ENCODE measurements around the gene LZTS2. TPM values are rescaled to one million over a fixed set of nuclear protein-coding genes. Genes with fewer than 3 reads are reported as not detected.
A peak's percentile ranks its signal among the peaks of the same experiment; 100 is the strongest.

Gene LZTS2
- total and polyA plus RNA-seq, 2 donors, result 9.8 to 44.7 TPM

- Histone ChIP-seq H3K4me1 (ENCODE audit: control insufficient read depth in 2 of 2, insufficient read depth in 2 of 2, low read length in 2 of 2) (peaks cover 10 to 13% of the 10 kb centered on the region in 2 donors), H3K4me3 (ENCODE audit: low read length in 2 of 2) (no peak overlapping the region), H3K27me3 (ENCODE audit: control insufficient read depth in 2 of 2, insufficient read depth in 1 of 2, low read length in 1 of 2) (peaks cover 4 to 38% of the 10 kb centered on the region in 2 donors), H3K36me3 (ENCODE audit: control insufficient read depth in 2 of 2, insufficient read depth in 2 of 2, low read length in 1 of 2) (peaks cover 0 to 17% of the 10 kb centered on the region in 2 donors), H3K9me3 (ENCODE audit: control insufficient read depth in 2 of 2, insufficient read depth in 1 of 2, low read length in 1 of 2) (no peaks in the 10 kb centered on the region), H3K27ac (ENCODE audit: low read depth in 1 of 2, low read length in 1 of 2) (no peak overlapping the region)
- DNase-seq (ENCODE audit: low read depth in 6 of 9, low spot score in 9 of 9), result no peak
- 96% methylated on average over 5 of the region's 5 CpGs for WGBS
These were observed 38.9 kb downstream of the LZTS2 start for GRCh38 chr10:101038484-101038883.

DNA sequence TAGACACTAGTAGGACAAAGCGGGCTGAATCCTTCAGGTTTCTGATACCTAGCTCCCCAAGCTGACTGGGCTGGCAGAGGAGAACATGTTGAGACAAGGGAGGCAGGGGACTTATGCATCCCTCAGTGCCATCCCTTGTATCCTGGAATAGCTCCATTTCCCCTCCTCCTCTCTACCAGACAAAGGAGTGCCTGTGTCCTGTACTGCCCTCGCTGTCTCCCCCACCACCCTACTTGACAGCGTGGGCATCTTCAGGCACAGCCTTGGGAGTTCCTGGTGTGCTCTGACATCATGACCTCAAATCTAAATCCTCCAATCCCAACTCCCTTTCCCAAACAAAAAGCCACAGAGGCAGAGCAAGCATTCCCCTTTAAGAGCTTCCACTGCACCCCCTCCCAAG is 40.5 kb downstream of the LZTS2 start:
- no peak for DNase-seq (ENCODE audit: low read depth in 6 of 9, low spot score in 9 of 9)
- Histone ChIP-seq H3K36me3 (ENCODE audit: control insufficient read depth in 2 of 2, insufficient read depth in 2 of 2, low read length in 1 of 2) (peaks cover 0 to 17% of the 10 kb centered on the region in 2 donors), H3K27me3 (ENCODE audit: control insufficient read depth in 2 of 2, insufficient read depth in 1 of 2, low read length in 1 of 2) (peaks cover 12 to 45% of the 10 kb centered on the region in 2 donors), H3K4me1 (ENCODE audit: control insufficient read depth in 2 of 2, insufficient read depth in 2 of 2, low read length in 2 of 2) (peaks cover 11 to 14% of the 10 kb centered on the region in 2 donors), H3K27ac (ENCODE audit: low read depth in 1 of 2, low read length in 1 of 2) (no peak overlapping the region), H3K9me3 (ENCODE audit: control insufficient read depth in 2 of 2, insufficient read depth in 1 of 2, low read length in 1 of 2) (no peaks in the 10 kb centered on the region), H3K4me3 (ENCODE audit: low read length in 2 of 2) (no peak overlapping the region)
- 99% methylated on average over 3 of the region's 3 CpGs for WGBS

GRCh38 chr10:101040851-101041250 is 41.2 kb downstream of the LZTS2 start:
- peaks cover 16 to 47% of the 10 kb centered on the region in 2 donors for H3K27me3 ChIP-seq (ENCODE audit: control insufficient read depth in 2 of 2, insufficient read depth in 1 of 2, low read length in 1 of 2)
- peaks cover 11 to 14% of the 10 kb centered on the region in 2 donors for H3K4me1 ChIP-seq (ENCODE audit: control insufficient read depth in 2 of 2, insufficient read depth in 2 of 2, low read length in 2 of 2)
- no peaks in the 10 kb centered on the region for H3K9me3 ChIP-seq (ENCODE audit: control insufficient read depth in 2 of 2, insufficient read depth in 1 of 2, low read length in 1 of 2)
- H3K4me3 ChIP-seq (ENCODE audit: low read length in 2 of 2), result no peak overlapping the region
- 66% methylated on average over 2 of the region's 2 CpGs for WGBS
- no peak overlapping the region for H3K27ac ChIP-seq (ENCODE audit: low read depth in 1 of 2, low read length in 1 of 2)
- H3K36me3 ChIP-seq (ENCODE audit: control insufficient read depth in 2 of 2, insufficient read depth in 2 of 2, low read length in 1 of 2), result peaks cover 0 to 15% of the 10 kb centered on the region in 2 donors
- no peak for DNase-seq (ENCODE audit: low read depth in 6 of 9, low spot score in 9 of 9)

GRCh38 chr10:101041252-101041761 is 41.7 kb downstream of the LZTS2 start:
- peak; percentile 56 to 89 (median 76) for DNase-seq (ENCODE audit: low read depth in 6 of 9, low spot score in 9 of 9)
- no peaks in the 10 kb centered on the region for H3K9me3 ChIP-seq (ENCODE audit: control insufficient read depth in 2 of 2, insufficient read depth in 1 of 2, low read length in 1 of 2)
- no peak overlapping the region for H3K4me3 ChIP-seq (ENCODE audit: low read length in 2 of 2)
- H3K27ac ChIP-seq (ENCODE audit: low read depth in 1 of 2, low read length in 1 of 2), result no peak overlapping the region
- peaks cover 16 to 47% of the 10 kb centered on the region in 2 donors for H3K27me3 ChIP-seq (ENCODE audit: control insufficient read depth in 2 of 2, insufficient read depth in 1 of 2, low read length in 1 of 2)
- H3K36me3 ChIP-seq (ENCODE audit: control insufficient read depth in 2 of 2, insufficient read depth in 2 of 2, low read length in 1 of 2), result peaks cover 0 to 12% of the 10 kb centered on the region in 2 donors
- 32% methylated on average over 6 of the region's 6 CpGs for WGBS
- peaks cover 11 to 14% of the 10 kb centered on the region in 2 donors for H3K4me1 ChIP-seq (ENCODE audit: control insufficient read depth in 2 of 2, insufficient read depth in 2 of 2, low read length in 2 of 2)

DNA sequence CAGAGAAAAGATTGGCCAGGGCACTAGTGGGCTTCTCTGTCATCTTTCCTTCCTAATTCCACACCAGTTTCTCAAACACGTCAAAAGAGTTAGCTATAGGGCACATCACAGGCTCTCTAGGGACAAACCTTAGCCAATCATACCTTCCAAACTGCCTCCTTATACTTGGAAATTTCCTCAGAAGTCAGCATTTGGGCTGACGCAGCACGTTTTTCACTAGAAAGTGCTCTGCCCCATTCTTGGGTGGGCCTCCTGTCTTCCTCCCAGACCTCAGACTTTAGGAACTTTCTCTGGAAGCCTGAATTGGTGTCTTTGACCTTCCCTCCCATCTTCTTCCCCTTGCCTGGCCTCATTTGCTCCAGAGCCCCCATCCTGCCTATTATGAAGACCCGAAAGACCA is 42.5 kb downstream of the LZTS2 start:
- WGBS, result 88% methylated on average over 4 of the region's 4 CpGs
- Histone ChIP-seq H3K9me3 (ENCODE audit: control insufficient read depth in 2 of 2, insufficient read depth in 1 of 2, low read length in 1 of 2) (no peaks in the 10 kb centered on the region), H3K4me1 (ENCODE audit: control insufficient read depth in 2 of 2, insufficient read depth in 2 of 2, low read length in 2 of 2) (peaks cover 11 to 14% of the 10 kb centered on the region in 2 donors), H3K27me3 (ENCODE audit: control insufficient read depth in 2 of 2, insufficient read depth in 1 of 2, low read length in 1 of 2) (peaks cover 24 to 51% of the 10 kb centered on the region in 2 donors), H3K27ac (ENCODE audit: low read depth in 1 of 2, low read length in 1 of 2) (peak overlapping the region in 1 of 2 donors; percentile 29), H3K4me3 (ENCODE audit: low read length in 2 of 2) (no peak overlapping the region), H3K36me3 (ENCODE audit: control insufficient read depth in 2 of 2, insufficient read depth in 2 of 2, low read length in 1 of 2) (peaks cover 0 to 5% of the 10 kb centered on the region in 2 donors)
- no peak for DNase-seq (ENCODE audit: low read depth in 6 of 9, low spot score in 9 of 9)

DNA sequence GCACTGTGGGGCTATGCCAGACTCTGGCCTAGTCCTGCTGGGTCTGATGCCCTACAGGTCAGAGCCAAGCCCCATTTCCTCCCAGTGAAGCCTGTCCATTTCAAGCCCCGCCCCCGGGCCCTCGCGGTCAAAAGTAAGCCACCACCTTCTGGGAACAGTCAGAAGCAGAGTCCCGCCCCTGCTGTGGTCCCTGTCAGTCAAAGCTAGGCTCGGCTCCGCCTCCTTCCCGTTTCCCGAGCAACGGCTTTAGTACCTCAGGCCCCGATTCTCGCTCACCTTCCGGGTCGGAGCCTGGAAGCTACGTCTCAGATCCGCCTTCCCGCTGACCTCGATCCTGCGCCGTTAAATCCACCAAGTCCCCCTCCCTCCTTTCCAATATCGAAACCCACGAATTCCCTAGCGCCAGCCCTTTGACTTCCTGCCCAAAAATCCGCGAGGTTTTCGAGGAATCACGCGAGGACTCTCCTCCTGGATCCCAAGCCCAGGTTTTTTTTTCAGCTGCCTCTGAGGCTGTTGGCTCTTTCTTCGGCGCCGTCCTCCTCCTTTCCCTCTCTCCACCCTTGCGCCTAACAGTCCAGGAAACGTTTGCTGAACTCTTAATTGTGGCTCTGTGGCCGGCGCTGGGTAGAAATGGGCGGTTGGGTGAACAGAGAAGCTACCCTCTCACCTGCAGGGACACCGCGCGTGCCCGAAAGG is 43.2 kb downstream of the LZTS2 start:
- peaks cover 31 to 58% of the 10 kb centered on the region in 2 donors for H3K27me3 ChIP-seq (ENCODE audit: control insufficient read depth in 2 of 2, insufficient read depth in 1 of 2, low read length in 1 of 2)
- 8% methylated on average over 40 of the region's 40 CpGs for WGBS

GRCh38 chr10:101043363-101043707 is 43.7 kb downstream of the LZTS2 start:
- Histone ChIP-seq H3K27me3 (ENCODE audit: control insufficient read depth in 2 of 2, insufficient read depth in 1 of 2, low read length in 1 of 2) (peaks cover 36 to 63% of the 10 kb centered on the region in 2 donors), H3K4me3 (ENCODE audit: low read length in 2 of 2) (peak overlapping the region; percentile 51 to 69), H3K9me3 (ENCODE audit: control insufficient read depth in 2 of 2, insufficient read depth in 1 of 2, low read length in 1 of 2) (no peaks in the 10 kb centered on the region), H3K4me1 (ENCODE audit: control insufficient read depth in 2 of 2, insufficient read depth in 2 of 2, low read length in 2 of 2) (peaks cover 11 to 14% of the 10 kb centered on the region in 2 donors), H3K27ac (ENCODE audit: low read depth in 1 of 2, low read length in 1 of 2) (peak overlapping the region; percentile 42 to 69), H3K36me3 (ENCODE audit: control insufficient read depth in 2 of 2, insufficient read depth in 2 of 2, low read length in 1 of 2) (no peaks in the 10 kb centered on the region)
- no peak for DNase-seq (ENCODE audit: low read depth in 6 of 9, low spot score in 9 of 9)
- WGBS, result 39% methylated on average over 2 of the region's 2 CpGs

More for the DNA sequence above, 43.2 kb downstream of the LZTS2 start:
- Histone ChIP-seq H3K4me3 (ENCODE audit: low read length in 2 of 2) (peak overlapping the region; percentile 51 to 69), H3K4me1 (ENCODE audit: control insufficient read depth in 2 of 2, insufficient read depth in 2 of 2, low read length in 2 of 2) (peaks cover 11 to 14% of the 10 kb centered on the region in 2 donors), H3K27ac (ENCODE audit: low read depth in 1 of 2, low read length in 1 of 2) (peak overlapping the region; percentile 42 to 69), H3K9me3 (ENCODE audit: control insufficient read depth in 2 of 2, insufficient read depth in 1 of 2, low read length in 1 of 2) (no peaks in the 10 kb centered on the region), H3K36me3 (ENCODE audit: control insufficient read depth in 2 of 2, insufficient read depth in 2 of 2, low read length in 1 of 2) (no peaks in the 10 kb centered on the region)
- DNase-seq (ENCODE audit: low read depth in 6 of 9, low spot score in 9 of 9), result peak; percentile 67 to 92 (median 84)

DNA sequence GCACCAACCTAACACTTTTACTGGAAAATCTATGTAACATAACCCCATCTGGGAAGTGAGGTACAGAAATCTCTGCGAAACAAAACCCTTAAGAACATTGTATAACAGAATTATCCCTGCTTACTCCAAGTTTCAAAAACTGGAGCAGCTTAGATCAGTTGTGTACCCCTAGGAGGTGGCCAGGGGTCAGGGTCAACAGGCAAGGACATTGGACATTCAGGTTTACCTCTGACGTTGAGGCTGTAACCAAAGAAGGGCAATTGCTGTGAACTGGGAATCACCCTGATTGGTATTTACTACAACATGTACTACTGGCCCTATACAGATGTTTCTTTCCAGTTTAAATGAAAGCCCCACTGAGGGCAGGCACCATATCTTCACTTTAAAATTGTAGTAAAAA is 44.5 kb downstream of the LZTS2 start:
- H3K4me1 ChIP-seq (ENCODE audit: control insufficient read depth in 2 of 2, insufficient read depth in 2 of 2, low read length in 2 of 2), result peaks cover 11 to 14% of the 10 kb centered on the region in 2 donors
- DNase-seq (ENCODE audit: low read depth in 6 of 9, low spot score in 9 of 9), result no peak
- no peak overlapping the region for H3K4me3 ChIP-seq (ENCODE audit: low read length in 2 of 2)
- peaks cover 44 to 68% of the 10 kb centered on the region in 2 donors for H3K27me3 ChIP-seq (ENCODE audit: control insufficient read depth in 2 of 2, insufficient read depth in 1 of 2, low read length in 1 of 2)
- H3K9me3 ChIP-seq (ENCODE audit: control insufficient read depth in 2 of 2, insufficient read depth in 1 of 2, low read length in 1 of 2), result no peaks in the 10 kb centered on the region
- WGBS, result 98% methylated on average over 2 of the region's 2 CpGs
- H3K36me3 ChIP-seq (ENCODE audit: control insufficient read depth in 2 of 2, insufficient read depth in 2 of 2, low read length in 1 of 2), result no peaks in the 10 kb centered on the region
- H3K27ac ChIP-seq (ENCODE audit: low read depth in 1 of 2, low read length in 1 of 2), result no peak overlapping the region

Data from thymus (tissue), 11 donors.